Neural progenitor cell (in vitro differentiated cells): ENCODE results near the gene PCSK6.

Experiments
- EZH2 ChIP-seq: fragments of 200-600 bp; sonication (generic); IDR thresholded peaks from 2 replicates; pipeline ENCODE4 v1.6.1; 2017; ENCODE audit warnings: antibody characterized with exemption, mild to moderate bottlenecking, moderate library complexity
- TF ChIP-seq, protein P1 (sequence below): fragments of 200-600 bp; sonication (generic); IDR thresholded peaks from 2 replicates; pipeline ENCODE4 v1.5.1; 2017; ENCODE audit warnings: antibody characterized with exemption, mild to moderate bottlenecking

DNA sequence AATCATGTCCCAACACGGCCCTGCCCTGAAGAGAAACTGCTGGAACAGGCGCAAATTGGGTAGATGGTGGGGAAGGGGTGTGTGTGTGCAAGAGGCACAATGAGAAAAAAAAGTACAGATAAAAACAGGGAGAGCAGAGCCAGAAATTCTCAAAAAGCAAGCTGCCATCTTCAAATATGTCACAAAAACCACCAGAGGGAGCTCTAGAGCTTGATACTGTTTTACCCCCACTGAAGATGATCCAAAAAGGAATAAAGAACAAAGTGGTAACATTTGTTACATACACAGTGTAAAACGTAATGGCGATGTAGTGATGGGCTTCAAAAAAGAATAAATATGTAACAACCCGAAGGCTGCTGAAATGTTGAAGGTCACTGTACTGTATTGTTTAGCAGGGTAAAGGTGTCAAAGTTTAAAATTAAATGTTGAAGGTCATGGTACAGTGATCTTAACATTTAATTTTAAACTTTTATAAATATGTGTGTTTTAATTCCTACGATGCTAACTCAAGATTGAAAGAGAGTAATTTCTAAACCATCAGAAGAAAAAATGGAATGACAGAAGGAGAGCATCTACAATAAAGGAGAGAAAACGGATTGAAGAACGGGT, 200.5 kb downstream of the PCSK6 start:
- TF ChIP-seq, protein P1, sequence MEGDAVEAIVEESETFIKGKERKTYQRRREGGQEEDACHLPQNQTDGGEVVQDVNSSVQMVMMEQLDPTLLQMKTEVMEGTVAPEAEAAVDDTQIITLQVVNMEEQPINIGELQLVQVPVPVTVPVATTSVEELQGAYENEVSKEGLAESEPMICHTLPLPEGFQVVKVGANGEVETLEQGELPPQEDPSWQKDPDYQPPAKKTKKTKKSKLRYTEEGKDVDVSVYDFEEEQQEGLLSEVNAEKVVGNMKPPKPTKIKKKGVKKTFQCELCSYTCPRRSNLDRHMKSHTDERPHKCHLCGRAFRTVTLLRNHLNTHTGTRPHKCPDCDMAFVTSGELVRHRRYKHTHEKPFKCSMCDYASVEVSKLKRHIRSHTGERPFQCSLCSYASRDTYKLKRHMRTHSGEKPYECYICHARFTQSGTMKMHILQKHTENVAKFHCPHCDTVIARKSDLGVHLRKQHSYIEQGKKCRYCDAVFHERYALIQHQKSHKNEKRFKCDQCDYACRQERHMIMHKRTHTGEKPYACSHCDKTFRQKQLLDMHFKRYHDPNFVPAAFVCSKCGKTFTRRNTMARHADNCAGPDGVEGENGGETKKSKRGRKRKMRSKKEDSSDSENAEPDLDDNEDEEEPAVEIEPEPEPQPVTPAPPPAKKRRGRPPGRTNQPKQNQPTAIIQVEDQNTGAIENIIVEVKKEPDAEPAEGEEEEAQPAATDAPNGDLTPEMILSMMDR = peak; percentile 72
- no peak for TF ChIP-seq EZH2
